A549 (cell line): ENCODE measurements around the gene EFHC1.

Source experiments
- CTCF ChIP-seq: fragments of >200 bp; sonication (Bioruptor Twin); formaldehyde crosslinking; IDR thresholded peaks from 3 replicates; pipeline ENCODE4 v1.5.1; 2016
- KDM1A ChIP-seq: fragments of 200-600 bp; sonication (generic); IDR thresholded peaks from 2 replicates; pipeline ENCODE4 v1.6.1; 2016; ENCODE audit warnings: low read depth, mild to moderate bottlenecking
- KDM5A ChIP-seq: fragments of 200-600 bp; sonication (generic); IDR thresholded peaks from 2 replicates; pipeline ENCODE4 v1.6.1; 2016; ENCODE audit warnings: antibody characterized with exemption, mild to moderate bottlenecking
- MAX ChIP-seq: IDR thresholded peaks from 2 replicates; pipeline ENCODE4 v1.6.1; 2012
- POLR2A ChIP-seq: IDR thresholded peaks from 2 replicates; pipeline ENCODE4 v1.6.1; 2012; ENCODE audit warnings: mild to moderate bottlenecking, low read length
- RAD21 ChIP-seq, 2 experiments: fragments of >200 bp in 1 of 2; sonication (Bioruptor Twin) in 1 of 2; formaldehyde crosslinking in 1 of 2; IDR thresholded peaks in 1 of 2; conservative IDR thresholded peaks in 1 of 2; 2 replicates in 1 of 2; 3 replicates in 1 of 2; pipeline ENCODE4 v1.6.1; 2012 to 2018; ENCODE audit warnings: inconsistent platforms in 1 of 2
- REST ChIP-seq: fragments of 200-600 bp; sonication (generic); IDR thresholded peaks from 2 replicates; pipeline ENCODE4 v1.6.1; 2016; ENCODE audit warnings: antibody characterized with exemption, mild to moderate bottlenecking, moderate library complexity
- ZC3H11A ChIP-seq: fragments of 450-650 bp; IDR thresholded peaks from 2 replicates; pipeline ENCODE4 v1.6.1; 2014; ENCODE audit warnings: antibody characterized with exemption, mild to moderate bottlenecking

- no peak for TF ChIP-seq CTCF
- no peak for TF ChIP-seq REST
- TF ChIP-seq ZC3H11A: no peak
- TF ChIP-seq MAX: no peak
- no peak for TF ChIP-seq RAD21 (conservative IDR thresholded peaks at IDR 0.05 in 1 of 2, IDR thresholded peaks at IDR 0.05 in 1 of 2)
- TF ChIP-seq KDM5A: no peak
- no peak for TF ChIP-seq POLR2A
- no peak for TF ChIP-seq KDM1A
Measured at GRCh38 chr6:52512199-52512598, 92.1 kb downstream of the EFHC1 start.
